NCI-H2227 (cell line): Measurements from ENCODE around the gene PEX7.
"Not testable (repeated sequence)": the region's sequence is repeated elsewhere in the genome, so short reads cannot be mapped to it uniquely, and the experiment has no call there.

ENCODE experiments used
- DNase-seq: peaks from one replicate; lab custom pipeline; 2025; ENCODE audit not compliant: unreplicated experiment; lab: John Stamatoyannopoulos, UW

PEX7 gene

GRCh38 chr6:136947037-136947436 lies 124.6 kb downstream of the PEX7 start:
- no peak for DNase-seq

- DNase-seq, result not testable (repeated sequence)
These were observed 127.6 kb downstream of the PEX7 start for GRCh38 chr6:136949957-136950356.

- DNase-seq, result no peak
These were observed 128.2 kb downstream of the PEX7 start for GRCh38 chr6:136950436-136951126.

GRCh38 chr6:136952714-136953260 lies 130.4 kb downstream of the PEX7 start:
- peak; percentile 69 for DNase-seq

- DNase-seq, result no peak
These were observed 132.7 kb downstream of the PEX7 start for GRCh38 chr6:136955123-136955522.

- DNase-seq, result no peak
These were observed 134.5 kb downstream of the PEX7 start for GRCh38 chr6:136956590-136957544.

- DNase-seq, result no peak
These were observed 135.8 kb downstream of the PEX7 start for GRCh38 chr6:136958168-136958567.

GRCh38 chr6:136959471-136959891 lies 137.1 kb downstream of the PEX7 start:
- DNase-seq, result no peak

- not testable (repeated sequence) for DNase-seq
These were observed 137.5 kb downstream of the PEX7 start for GRCh38 chr6:136959935-136960334.

- DNase-seq, result no peak
These were observed 138.4 kb downstream of the PEX7 start for GRCh38 chr6:136960781-136961180.

GRCh38 chr6:136961848-136962247 lies 139.5 kb downstream of the PEX7 start:
- no peak for DNase-seq

GRCh38 chr6:136962661-136963060 lies 140.3 kb downstream of the PEX7 start:
- no peak for DNase-seq

- DNase-seq, result no peak
These were observed 140.9 kb downstream of the PEX7 start for GRCh38 chr6:136963259-136963658.
